ENCODE measurements around the gene PDE4DIP. TPM values are rescaled to one million over a fixed set of nuclear protein-coding genes. Genes with fewer than 3 reads are reported as not detected.
"Not testable (repeated sequence)": the region's sequence is repeated elsewhere in the genome, so short reads cannot be mapped to it uniquely, and the experiment has no call there.

PDE4DIP gene
- total RNA-seq, 1 donor from 2014 or later: 605 TPM

DNA sequence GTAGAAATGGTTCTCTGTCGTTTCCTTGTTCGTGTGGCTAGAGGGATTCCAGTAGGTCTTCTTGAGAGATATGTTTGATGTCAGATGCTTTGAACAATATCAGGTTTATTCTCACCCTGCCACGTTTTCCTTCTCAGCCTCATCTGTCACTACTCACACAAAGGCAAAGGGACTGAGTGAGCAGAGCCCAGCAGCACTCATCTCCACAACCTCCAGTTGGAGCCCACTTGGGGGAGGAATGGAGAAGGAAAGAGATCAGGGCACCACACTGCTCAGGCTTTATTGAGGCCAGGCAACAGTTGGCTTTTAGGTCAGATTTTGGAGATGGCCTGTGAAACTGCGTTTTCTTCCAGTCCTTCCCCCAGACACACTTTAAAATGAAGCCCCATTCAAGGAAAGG lies 840 bp downstream of the PDE4DIP start:
- H3K9ac ChIP-seq (ENCODE audit: low read depth in 1 of 3, low read length in 3 of 3); H3K4me3 ChIP-seq (ENCODE audit: low read length in 3 of 3); H3K4me1 ChIP-seq (ENCODE audit: control insufficient read depth in 3 of 3, insufficient read depth in 3 of 3, low read length in 3 of 3); H3K27ac ChIP-seq (ENCODE audit: low read depth, low read length); H3K27me3 ChIP-seq (ENCODE audit: control insufficient read depth in 3 of 3, insufficient read depth in 3 of 3, low read length in 3 of 3); H3K36me3 ChIP-seq (ENCODE audit: control insufficient read depth in 3 of 3, insufficient read depth in 3 of 3, low read length in 3 of 3); H3K9me3 ChIP-seq (ENCODE audit: control insufficient read depth in 3 of 3, low read length in 3 of 3): not testable (repeated sequence)

DNA sequence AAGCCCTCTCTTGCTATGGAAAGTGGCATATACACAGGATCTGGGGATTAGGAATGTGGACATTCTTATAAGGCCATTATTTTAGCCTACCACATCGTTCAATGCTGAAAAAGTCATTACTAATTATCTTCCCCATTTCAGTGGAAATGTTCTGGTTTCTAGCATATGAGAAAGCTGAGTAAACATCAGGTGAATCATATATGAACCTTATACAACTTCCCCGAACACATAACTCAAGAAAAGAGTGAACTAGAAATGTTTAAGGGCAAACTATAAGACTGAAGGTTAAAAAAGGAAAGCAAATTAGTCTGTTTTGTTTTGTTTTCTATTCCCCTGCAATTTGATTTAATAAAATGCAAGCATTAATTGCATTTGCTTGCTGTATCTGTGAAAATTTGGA lies 6.1 kb downstream of the PDE4DIP start:
- not testable (repeated sequence) for H3K4me3 ChIP-seq (ENCODE audit: low read length in 3 of 3); H3K36me3 ChIP-seq (ENCODE audit: control insufficient read depth in 3 of 3, insufficient read depth in 3 of 3, low read length in 3 of 3); H3K9ac ChIP-seq (ENCODE audit: low read depth in 1 of 3, low read length in 3 of 3); H3K27ac ChIP-seq (ENCODE audit: low read depth, low read length); H3K9me3 ChIP-seq (ENCODE audit: control insufficient read depth in 3 of 3, low read length in 3 of 3); H3K4me1 ChIP-seq (ENCODE audit: control insufficient read depth in 3 of 3, insufficient read depth in 3 of 3, low read length in 3 of 3); H3K27me3 ChIP-seq (ENCODE audit: control insufficient read depth in 3 of 3, insufficient read depth in 3 of 3, low read length in 3 of 3)

DNA sequence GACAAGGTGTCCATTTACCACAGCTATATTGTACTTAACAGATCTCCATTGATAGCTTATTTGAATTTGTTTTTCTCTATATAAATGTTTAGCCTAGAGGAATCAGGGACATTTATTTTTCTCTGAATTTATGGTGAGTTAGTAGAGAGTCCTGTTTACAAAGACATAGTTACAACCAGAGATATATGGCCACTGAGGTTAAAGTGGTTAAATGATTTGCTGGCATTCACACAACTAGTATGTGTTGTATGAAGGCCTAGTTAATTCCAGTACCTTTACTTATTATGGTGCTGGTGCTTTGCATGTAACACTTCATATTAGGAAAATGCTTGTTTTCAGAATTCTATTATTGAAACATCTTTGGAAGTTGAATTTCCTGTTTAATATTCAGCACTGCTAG lies 6.6 kb downstream of the PDE4DIP start:
- H3K27ac ChIP-seq (ENCODE audit: low read depth, low read length); H3K4me1 ChIP-seq (ENCODE audit: control insufficient read depth in 3 of 3, insufficient read depth in 3 of 3, low read length in 3 of 3); H3K9me3 ChIP-seq (ENCODE audit: control insufficient read depth in 3 of 3, low read length in 3 of 3); H3K4me3 ChIP-seq (ENCODE audit: low read length in 3 of 3); H3K36me3 ChIP-seq (ENCODE audit: control insufficient read depth in 3 of 3, insufficient read depth in 3 of 3, low read length in 3 of 3); H3K9ac ChIP-seq (ENCODE audit: low read depth in 1 of 3, low read length in 3 of 3); H3K27me3 ChIP-seq (ENCODE audit: control insufficient read depth in 3 of 3, insufficient read depth in 3 of 3, low read length in 3 of 3): not testable (repeated sequence)

DNA sequence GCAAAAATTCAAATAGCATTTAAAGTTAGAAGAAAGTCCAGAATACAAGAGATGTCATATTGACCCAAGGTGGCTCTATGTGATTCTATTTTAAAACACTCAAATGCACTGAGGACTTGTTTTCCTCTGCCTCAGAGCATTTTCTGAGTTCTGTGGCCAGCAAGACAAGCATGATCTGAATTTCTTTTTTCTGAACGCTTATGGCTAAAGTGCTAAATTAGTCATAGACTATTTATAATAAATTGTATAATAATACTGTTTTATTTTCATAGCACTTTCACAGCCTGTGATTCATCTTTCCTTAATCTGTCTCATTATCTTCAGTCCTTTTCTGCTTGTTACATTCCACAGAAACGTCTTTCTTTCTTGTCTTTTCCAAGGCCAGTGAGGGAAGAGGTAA lies 7.5 kb downstream of the PDE4DIP start:
- not testable (repeated sequence) for H3K4me1 ChIP-seq (ENCODE audit: control insufficient read depth in 3 of 3, insufficient read depth in 3 of 3, low read length in 3 of 3); H3K27ac ChIP-seq (ENCODE audit: low read depth, low read length); H3K9me3 ChIP-seq (ENCODE audit: control insufficient read depth in 3 of 3, low read length in 3 of 3); H3K9ac ChIP-seq (ENCODE audit: low read depth in 1 of 3, low read length in 3 of 3); H3K27me3 ChIP-seq (ENCODE audit: control insufficient read depth in 3 of 3, insufficient read depth in 3 of 3, low read length in 3 of 3); H3K36me3 ChIP-seq (ENCODE audit: control insufficient read depth in 3 of 3, insufficient read depth in 3 of 3, low read length in 3 of 3); H3K4me3 ChIP-seq (ENCODE audit: low read length in 3 of 3)

DNA sequence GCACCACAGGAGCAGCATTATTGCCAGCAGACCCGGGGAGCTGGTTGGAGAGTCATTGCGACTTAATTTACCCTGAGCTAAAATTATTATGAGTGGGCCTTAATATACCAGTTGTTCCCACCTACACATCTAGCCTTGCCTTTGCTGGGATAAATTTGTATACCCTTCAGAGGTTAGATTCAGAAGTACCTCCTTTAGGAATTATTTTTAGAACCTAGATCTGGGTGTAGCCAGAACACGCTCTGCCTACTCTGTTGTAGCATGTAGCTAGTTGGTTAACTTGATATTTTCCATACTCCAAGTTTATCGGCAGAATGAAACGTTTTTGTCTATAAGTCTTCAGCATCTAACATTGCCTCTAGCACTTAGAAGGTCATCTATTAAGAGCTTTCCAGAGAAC lies 9.1 kb downstream of the PDE4DIP start:
- H3K36me3 ChIP-seq (ENCODE audit: control insufficient read depth in 3 of 3, insufficient read depth in 3 of 3, low read length in 3 of 3); H3K4me3 ChIP-seq (ENCODE audit: low read length in 3 of 3); H3K9me3 ChIP-seq (ENCODE audit: control insufficient read depth in 3 of 3, low read length in 3 of 3); H3K27me3 ChIP-seq (ENCODE audit: control insufficient read depth in 3 of 3, insufficient read depth in 3 of 3, low read length in 3 of 3); H3K9ac ChIP-seq (ENCODE audit: low read depth in 1 of 3, low read length in 3 of 3); H3K27ac ChIP-seq (ENCODE audit: low read depth, low read length); H3K4me1 ChIP-seq (ENCODE audit: control insufficient read depth in 3 of 3, insufficient read depth in 3 of 3, low read length in 3 of 3): not testable (repeated sequence)

DNA sequence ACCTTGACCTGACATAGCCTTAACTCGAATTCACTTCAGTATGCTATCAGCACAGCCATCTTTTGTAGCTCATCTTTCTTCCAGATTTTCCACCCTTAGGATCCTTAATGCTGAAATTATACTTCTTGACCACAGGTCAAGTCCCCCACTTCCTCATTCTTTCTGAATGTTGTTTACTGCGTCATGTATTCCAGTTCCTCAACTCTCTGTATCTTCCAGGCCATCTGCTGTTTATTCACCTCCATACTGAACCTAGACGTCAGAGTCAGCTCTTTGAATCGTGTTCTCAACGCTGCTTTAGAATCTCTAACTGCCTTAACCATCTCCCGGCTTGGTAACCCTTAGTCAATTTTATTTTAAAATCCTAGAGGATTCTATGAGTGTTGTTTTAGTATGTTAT lies 9.8 kb downstream of the PDE4DIP start:
- H3K9ac ChIP-seq (ENCODE audit: low read depth in 1 of 3, low read length in 3 of 3); H3K4me3 ChIP-seq (ENCODE audit: low read length in 3 of 3); H3K27me3 ChIP-seq (ENCODE audit: control insufficient read depth in 3 of 3, insufficient read depth in 3 of 3, low read length in 3 of 3); H3K9me3 ChIP-seq (ENCODE audit: control insufficient read depth in 3 of 3, low read length in 3 of 3); H3K27ac ChIP-seq (ENCODE audit: low read depth, low read length); H3K4me1 ChIP-seq (ENCODE audit: control insufficient read depth in 3 of 3, insufficient read depth in 3 of 3, low read length in 3 of 3); H3K36me3 ChIP-seq (ENCODE audit: control insufficient read depth in 3 of 3, insufficient read depth in 3 of 3, low read length in 3 of 3): not testable (repeated sequence)

DNA sequence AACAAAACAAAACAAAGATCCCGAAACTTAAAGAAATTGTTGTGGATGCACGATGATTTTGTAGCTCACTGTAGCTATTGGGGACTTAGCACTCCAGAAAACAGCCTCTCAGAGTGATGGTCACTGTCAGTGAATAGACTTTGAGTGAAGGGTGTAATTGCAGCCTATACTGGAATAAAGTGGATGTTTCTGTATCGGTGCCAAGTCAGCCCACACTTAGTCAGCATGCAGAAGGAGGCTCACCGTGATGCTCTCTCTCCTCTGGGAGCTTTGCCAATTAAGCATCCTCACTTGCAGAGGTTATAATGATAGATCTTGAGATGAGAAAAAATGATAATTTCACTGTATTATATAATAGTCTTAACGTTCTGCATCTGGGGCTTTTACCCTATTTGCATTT lies 11.1 kb downstream of the PDE4DIP start:
- not testable (repeated sequence) for H3K27me3 ChIP-seq (ENCODE audit: control insufficient read depth in 3 of 3, insufficient read depth in 3 of 3, low read length in 3 of 3); H3K36me3 ChIP-seq (ENCODE audit: control insufficient read depth in 3 of 3, insufficient read depth in 3 of 3, low read length in 3 of 3); H3K4me1 ChIP-seq (ENCODE audit: control insufficient read depth in 3 of 3, insufficient read depth in 3 of 3, low read length in 3 of 3); H3K27ac ChIP-seq (ENCODE audit: low read depth, low read length); H3K4me3 ChIP-seq (ENCODE audit: low read length in 3 of 3); H3K9ac ChIP-seq (ENCODE audit: low read depth in 1 of 3, low read length in 3 of 3); H3K9me3 ChIP-seq (ENCODE audit: control insufficient read depth in 3 of 3, low read length in 3 of 3)

DNA sequence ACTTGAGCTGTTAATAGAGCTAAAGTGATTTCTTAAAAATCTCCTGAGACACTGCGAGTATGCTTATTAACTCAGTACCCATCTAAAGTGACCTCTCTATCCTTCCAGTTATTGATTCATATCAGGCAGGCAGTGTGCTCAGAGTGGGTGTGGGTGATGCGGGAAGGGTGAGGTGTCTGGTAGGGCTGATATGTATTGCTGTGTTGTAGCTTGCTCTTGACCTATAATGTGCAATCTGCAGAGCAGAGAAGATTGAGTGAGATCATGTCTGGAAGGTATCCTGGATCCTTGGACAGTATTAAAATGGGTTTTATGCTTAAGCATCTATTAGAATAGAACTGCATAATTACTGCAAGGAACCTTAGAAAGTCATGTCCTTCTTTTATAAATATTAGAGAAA lies 15.8 kb downstream of the PDE4DIP start:
- H3K27me3 ChIP-seq (ENCODE audit: control insufficient read depth in 3 of 3, insufficient read depth in 3 of 3, low read length in 3 of 3); H3K9ac ChIP-seq (ENCODE audit: low read depth in 1 of 3, low read length in 3 of 3); H3K27ac ChIP-seq (ENCODE audit: low read depth, low read length); H3K36me3 ChIP-seq (ENCODE audit: control insufficient read depth in 3 of 3, insufficient read depth in 3 of 3, low read length in 3 of 3); H3K4me3 ChIP-seq (ENCODE audit: low read length in 3 of 3); H3K9me3 ChIP-seq (ENCODE audit: control insufficient read depth in 3 of 3, low read length in 3 of 3); H3K4me1 ChIP-seq (ENCODE audit: control insufficient read depth in 3 of 3, insufficient read depth in 3 of 3, low read length in 3 of 3): not testable (repeated sequence)

DNA sequence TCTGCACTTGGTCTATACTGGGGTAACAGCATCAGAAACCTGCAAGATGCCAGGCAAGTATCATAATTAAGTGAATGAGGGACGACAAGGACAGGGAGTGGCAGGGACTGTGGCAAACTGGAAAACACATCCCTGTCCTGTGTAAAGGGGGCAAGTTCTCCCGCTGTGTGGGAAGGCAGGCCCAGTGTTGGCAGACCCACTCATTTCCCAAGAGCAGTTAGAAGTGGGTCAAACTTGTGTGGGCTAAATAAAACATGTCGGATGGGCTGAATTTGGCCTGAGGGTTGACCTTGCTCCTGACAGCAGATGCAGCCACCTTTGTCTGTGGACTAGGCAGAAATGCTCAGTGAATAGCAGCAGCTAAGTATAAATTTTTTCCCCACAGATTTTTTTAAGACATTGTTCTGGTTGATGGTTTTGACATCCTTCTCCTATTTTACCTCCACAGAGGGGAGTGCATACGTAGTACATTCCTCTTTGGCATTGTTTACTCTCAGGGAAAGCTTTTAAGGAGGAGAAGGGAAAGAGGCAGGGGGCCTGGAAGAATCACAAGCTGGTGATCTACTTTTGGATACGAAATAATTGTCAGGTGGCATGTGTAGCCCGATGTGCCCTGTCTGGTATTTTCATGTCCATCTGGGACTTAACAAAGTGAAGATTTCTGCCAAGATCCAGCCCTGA lies 16.5 kb downstream of the PDE4DIP start:
- not testable (repeated sequence) for H3K4me3 ChIP-seq (ENCODE audit: low read length in 3 of 3); H3K4me1 ChIP-seq (ENCODE audit: control insufficient read depth in 3 of 3, insufficient read depth in 3 of 3, low read length in 3 of 3); H3K9ac ChIP-seq (ENCODE audit: low read depth in 1 of 3, low read length in 3 of 3); H3K27ac ChIP-seq (ENCODE audit: low read depth, low read length); H3K9me3 ChIP-seq (ENCODE audit: control insufficient read depth in 3 of 3, low read length in 3 of 3); H3K36me3 ChIP-seq (ENCODE audit: control insufficient read depth in 3 of 3, insufficient read depth in 3 of 3, low read length in 3 of 3); H3K27me3 ChIP-seq (ENCODE audit: control insufficient read depth in 3 of 3, insufficient read depth in 3 of 3, low read length in 3 of 3)

DNA sequence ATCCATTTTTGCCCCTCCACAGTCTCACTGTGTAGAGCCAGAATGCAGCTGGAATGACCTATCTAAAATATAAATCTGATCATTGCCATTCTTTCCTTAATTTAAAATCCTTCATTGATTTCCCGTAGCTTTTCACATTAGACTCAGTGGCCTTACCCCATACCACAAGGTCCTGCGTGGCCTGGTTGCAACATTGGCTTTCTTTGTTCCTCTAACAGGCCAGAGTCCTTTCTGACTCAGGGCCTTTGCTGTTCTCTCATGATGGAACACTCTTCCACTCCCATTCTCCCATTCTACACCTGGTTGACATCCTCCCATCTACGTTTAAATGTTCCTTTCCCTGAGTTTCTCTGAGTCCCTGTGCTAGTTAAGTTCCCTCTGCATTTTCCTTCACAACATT lies 18.4 kb downstream of the PDE4DIP start:
- not testable (repeated sequence) for H3K4me3 ChIP-seq (ENCODE audit: low read length in 3 of 3)

More for the DNA sequence above, 18.4 kb downstream of the PDE4DIP start:
- not testable (repeated sequence) for H3K27ac ChIP-seq (ENCODE audit: low read depth, low read length); H3K9ac ChIP-seq (ENCODE audit: low read depth in 1 of 3, low read length in 3 of 3); H3K4me1 ChIP-seq (ENCODE audit: control insufficient read depth in 3 of 3, insufficient read depth in 3 of 3, low read length in 3 of 3); H3K27me3 ChIP-seq (ENCODE audit: control insufficient read depth in 3 of 3, insufficient read depth in 3 of 3, low read length in 3 of 3); H3K36me3 ChIP-seq (ENCODE audit: control insufficient read depth in 3 of 3, insufficient read depth in 3 of 3, low read length in 3 of 3); H3K9me3 ChIP-seq (ENCODE audit: control insufficient read depth in 3 of 3, low read length in 3 of 3)
